GM19043 (cell line): Measurements from ENCODE around the gene TMEM132D.
"Not testable (repeated sequence)": the region's sequence is repeated elsewhere in the genome, so short reads cannot be mapped to it uniquely, and the experiment has no call there.

Experiments
- ATAC-seq: cut with Tn5 transposase; IDR thresholded peaks from one replicate; pipeline ENCODE4 v1.9.1; 2021; ENCODE audit warnings: low read depth; ENCODE audit not compliant: unreplicated experiment

Gene TMEM132D

DNA sequence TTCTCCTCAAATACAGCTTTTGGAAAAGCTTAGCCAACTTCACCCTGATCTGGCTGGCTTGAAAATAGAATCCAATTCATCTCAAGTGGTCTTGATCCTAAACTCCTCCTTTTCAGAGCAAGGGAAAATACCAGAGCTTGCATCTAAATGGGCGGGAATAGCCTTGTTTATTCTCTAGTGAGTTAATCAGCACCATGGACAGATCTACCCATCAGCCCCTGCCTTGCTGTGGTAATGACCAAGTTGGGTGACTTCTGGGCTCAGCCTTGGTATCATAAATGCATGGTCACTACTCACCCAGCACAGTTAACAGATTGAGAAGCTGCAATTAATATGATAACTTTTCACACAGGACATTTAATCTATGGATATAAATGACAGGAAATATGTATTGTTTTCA lies 853.9 kb downstream of the TMEM132D start:
- ATAC-seq: no peak

DNA sequence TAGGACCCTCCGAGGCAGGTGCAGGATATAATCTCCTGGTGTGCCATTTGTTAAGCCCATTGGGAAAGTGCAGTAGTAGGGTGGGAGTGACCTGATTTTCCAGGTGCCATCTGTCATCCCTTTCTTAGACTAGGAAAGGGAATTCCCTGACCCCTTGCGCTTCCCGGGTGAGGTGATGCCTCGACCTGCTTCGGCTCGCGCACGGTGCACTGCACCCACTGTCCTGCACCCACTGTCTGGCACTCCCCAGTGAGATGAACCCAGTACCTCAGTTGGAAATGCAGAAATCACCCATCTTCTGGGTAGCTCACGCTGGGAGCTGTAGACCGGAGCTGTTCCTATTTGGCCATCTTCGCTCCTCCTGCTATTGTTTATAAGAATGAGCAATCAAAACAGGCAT lies 860.5 kb downstream of the TMEM132D start:
- ATAC-seq: not testable (repeated sequence)

DNA sequence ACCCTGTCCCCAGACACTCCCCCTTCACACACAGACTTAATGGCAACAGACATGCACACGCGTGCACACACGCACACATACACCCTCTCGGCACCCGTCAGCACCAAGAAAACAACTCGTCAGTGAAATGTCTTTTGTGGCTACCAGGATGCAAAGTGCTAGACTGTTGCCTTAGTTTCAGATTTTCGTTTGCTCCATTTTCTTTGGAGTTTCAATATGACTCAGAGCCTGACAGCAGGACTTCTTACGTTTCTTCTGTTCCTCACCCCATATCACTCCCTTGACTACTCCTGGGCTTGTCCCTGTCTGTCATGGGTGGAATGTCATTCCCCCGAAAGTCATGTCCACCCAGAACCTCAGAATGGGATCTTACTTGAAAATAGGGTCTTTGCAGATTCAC lies 867.7 kb downstream of the TMEM132D start:
- ATAC-seq: no peak

DNA sequence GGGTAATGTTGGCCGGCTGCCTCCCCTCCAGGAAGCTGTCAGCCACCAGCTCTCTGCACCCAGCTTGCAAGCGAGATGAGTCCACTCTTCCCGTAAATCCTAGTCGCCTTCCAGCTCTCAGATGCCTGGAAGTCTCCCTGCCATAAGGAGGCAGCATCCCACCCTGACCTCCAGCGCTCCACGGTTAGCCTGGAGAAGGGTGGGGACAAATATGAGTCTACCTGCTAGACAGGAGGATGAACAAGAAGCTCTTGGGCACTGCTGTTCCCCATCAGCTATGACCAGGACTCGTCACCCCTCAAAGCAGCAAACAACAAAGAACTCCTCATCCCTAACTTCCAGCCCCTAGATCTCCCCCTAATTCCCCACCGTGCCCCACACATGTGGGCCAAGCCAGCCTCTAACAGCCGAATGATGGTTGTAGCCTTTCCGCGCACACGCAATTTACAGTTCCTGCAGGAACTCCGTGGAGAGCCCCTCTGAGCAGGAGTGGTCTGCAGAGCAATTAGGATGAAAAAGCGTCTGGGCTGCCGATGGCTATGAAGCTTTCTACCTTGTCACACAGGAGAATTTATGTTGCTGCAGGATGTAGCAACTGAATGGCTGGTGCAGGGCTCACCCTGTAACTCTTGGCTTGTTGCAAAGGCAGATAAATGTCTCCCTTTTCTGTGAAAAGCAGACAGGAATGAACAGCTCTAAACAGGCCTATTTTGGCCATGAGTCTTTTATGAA lies 869.1 kb downstream of the TMEM132D start:
- ATAC-seq: no peak

DNA sequence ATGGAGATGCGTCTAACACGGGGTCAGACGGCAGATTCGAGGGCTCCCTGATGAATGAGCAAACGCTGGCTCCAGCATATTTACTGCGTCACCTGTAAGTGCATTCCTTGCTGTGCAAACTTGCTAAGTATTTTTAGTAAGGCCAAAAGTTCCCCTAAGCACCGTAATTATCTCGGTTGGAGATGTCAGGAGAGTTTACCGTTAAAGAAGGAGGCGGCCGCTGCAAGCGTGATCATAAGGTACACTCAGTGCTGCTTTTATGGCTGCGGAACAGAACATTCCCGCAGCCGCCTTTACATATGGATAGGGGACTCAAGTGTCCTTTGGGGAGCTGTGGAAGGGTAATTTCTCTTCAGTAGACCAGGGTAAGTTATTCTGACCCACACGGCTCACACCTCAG lies 875.0 kb downstream of the TMEM132D start:
- ATAC-seq: no peak

DNA sequence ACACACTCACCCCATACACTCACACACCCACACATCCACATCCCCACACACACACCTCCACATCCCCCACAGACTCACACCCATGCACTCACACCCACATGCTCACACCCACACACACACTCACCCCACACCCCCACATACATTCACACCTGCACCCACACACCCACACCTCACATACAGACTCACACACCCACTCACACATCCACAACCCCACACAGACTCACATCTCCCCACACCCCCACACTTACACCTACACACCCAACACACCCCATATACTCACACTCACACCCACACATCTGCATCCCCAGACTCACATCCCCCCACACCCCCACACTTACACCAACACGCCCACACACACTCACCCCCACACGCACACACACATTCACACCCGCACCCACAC lies 878.8 kb downstream of the TMEM132D start:
- no peak for ATAC-seq
